ENCODE measurements around the gene FZD4.

GRCh38 chr11:86896441-86896841, 58.8 kb downstream of the FZD4 start:
- TF ChIP-seq, protein P1, sequence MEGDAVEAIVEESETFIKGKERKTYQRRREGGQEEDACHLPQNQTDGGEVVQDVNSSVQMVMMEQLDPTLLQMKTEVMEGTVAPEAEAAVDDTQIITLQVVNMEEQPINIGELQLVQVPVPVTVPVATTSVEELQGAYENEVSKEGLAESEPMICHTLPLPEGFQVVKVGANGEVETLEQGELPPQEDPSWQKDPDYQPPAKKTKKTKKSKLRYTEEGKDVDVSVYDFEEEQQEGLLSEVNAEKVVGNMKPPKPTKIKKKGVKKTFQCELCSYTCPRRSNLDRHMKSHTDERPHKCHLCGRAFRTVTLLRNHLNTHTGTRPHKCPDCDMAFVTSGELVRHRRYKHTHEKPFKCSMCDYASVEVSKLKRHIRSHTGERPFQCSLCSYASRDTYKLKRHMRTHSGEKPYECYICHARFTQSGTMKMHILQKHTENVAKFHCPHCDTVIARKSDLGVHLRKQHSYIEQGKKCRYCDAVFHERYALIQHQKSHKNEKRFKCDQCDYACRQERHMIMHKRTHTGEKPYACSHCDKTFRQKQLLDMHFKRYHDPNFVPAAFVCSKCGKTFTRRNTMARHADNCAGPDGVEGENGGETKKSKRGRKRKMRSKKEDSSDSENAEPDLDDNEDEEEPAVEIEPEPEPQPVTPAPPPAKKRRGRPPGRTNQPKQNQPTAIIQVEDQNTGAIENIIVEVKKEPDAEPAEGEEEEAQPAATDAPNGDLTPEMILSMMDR (IDR thresholded peaks at IDR 0.05): no peak
- no peak for TF ChIP-seq POLR2A (IDR thresholded peaks at IDR 0.05)

Data from body of pancreas (tissue), 4 donors.